AG04449 (cell line): Measurements from ENCODE around the gene SYNJ2.

ENCODE experiments used
- CTCF ChIA-PET: fragments of 350-600 bp; formaldehyde crosslinking; extraction: SDS; loops from one replicate; lab custom pipeline; 2021; ENCODE audit warnings: antibody characterized with exemption; lab: Yijun Ruan, JAX
- POLR2A ChIA-PET: fragments of 400-600, 350-600 bp; formaldehyde crosslinking; extraction: SDS; loops from one replicate; lab custom pipeline; 2020; ENCODE audit warnings: antibody characterized with exemption, inconsistent platforms; lab: Yijun Ruan, JAX
- DNase-seq: peaks from one replicate; pipeline ENCODE4 v3.0.0-alpha.2; 2010; ENCODE audit warnings: low read depth, low spot score
- H3K4me3 ChIP-seq: 2 replicates; pipeline ENCODE4 v1.5.1; 2011; ENCODE audit warnings: low read depth, mild to moderate bottlenecking, control low read depth, low read length
- TF ChIP-seq, protein P1 (sequence below): IDR thresholded peaks from one replicate; pipeline ENCODE4 v1.5.1; 2011; ENCODE audit warnings: mild to moderate bottlenecking, moderate library complexity, low read length, control low read depth, inconsistent platforms; ENCODE audit not compliant: insufficient read depth; ENCODE audit errors: missing control alignments

SYNJ2 gene

DNA sequence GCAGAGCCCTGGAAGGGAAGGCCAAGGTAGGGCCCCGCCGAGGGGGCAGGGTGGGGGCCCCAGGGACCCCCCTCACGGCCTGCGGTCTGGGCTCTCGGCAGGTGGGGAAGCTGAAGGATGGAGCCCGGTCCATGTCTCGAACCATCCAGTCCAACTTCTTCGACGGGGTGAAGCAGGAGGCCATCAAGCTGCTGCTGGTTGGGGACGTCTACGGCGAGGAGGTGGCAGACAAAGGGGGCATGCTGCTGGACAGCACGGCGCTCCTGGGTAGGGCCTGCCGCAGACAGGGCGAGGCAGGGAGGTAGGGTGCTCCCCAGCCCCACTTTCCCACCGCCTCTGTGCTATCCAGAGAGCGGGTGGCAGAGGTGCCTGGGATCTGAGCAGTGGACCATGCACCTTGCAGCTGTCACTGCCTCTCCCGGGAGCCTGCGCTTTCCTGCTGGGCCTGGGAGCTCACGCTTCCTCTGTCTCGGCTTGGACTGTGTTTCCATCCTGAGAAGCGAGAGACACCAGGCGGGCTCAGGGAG is 83.1 kb downstream of the SYNJ2 start:
- POLR2A ChIA-PET, result no interaction called here
- CTCF ChIA-PET, result interaction anchor here (12.0 kb wide), 1 partner anchor 8 kb away, joined by 118 read pairs; no protein-coding TSS in a partner anchor
- no peak overlapping the region for H3K4me3 ChIP-seq
- TF ChIP-seq, protein P1, sequence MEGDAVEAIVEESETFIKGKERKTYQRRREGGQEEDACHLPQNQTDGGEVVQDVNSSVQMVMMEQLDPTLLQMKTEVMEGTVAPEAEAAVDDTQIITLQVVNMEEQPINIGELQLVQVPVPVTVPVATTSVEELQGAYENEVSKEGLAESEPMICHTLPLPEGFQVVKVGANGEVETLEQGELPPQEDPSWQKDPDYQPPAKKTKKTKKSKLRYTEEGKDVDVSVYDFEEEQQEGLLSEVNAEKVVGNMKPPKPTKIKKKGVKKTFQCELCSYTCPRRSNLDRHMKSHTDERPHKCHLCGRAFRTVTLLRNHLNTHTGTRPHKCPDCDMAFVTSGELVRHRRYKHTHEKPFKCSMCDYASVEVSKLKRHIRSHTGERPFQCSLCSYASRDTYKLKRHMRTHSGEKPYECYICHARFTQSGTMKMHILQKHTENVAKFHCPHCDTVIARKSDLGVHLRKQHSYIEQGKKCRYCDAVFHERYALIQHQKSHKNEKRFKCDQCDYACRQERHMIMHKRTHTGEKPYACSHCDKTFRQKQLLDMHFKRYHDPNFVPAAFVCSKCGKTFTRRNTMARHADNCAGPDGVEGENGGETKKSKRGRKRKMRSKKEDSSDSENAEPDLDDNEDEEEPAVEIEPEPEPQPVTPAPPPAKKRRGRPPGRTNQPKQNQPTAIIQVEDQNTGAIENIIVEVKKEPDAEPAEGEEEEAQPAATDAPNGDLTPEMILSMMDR, result no peak
- DNase-seq, result no peak

DNA sequence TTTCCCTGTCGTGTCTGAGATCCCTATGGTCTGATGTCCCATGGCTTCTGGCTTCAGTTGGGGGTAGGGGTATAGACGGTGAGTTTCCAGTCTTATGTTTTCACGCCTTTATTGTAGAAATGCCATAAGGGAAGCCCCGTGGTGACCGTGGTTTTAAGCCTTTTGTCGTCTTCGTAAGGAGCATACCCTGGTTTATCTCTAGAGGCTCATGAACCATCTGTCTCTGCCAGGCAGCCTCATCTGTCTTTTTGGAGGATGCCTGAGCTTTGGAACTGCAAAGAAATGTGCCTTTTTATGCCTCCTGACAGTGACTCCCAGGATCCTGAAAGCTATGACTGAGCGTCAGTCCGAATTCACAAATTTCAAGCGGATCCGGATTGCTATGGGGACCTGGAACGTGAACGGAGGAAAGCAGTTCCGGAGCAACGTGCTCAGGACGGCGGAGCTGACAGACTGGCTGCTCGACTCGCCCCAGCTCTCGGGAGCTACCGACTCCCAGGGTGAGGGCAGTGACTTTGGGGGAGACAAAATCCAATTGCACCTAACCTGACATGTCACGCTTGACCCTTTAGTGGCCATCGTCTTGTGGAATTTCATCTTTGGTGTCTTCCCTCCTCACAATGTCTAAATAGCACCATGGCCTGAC is 84.6 kb downstream of the SYNJ2 start:
- ChIA-PET CTCF (no interaction called here), POLR2A (no interaction called here)
- TF ChIP-seq, protein P1, result no peak
- no peak overlapping the region for H3K4me3 ChIP-seq
- DNase-seq, result no peak

DNA sequence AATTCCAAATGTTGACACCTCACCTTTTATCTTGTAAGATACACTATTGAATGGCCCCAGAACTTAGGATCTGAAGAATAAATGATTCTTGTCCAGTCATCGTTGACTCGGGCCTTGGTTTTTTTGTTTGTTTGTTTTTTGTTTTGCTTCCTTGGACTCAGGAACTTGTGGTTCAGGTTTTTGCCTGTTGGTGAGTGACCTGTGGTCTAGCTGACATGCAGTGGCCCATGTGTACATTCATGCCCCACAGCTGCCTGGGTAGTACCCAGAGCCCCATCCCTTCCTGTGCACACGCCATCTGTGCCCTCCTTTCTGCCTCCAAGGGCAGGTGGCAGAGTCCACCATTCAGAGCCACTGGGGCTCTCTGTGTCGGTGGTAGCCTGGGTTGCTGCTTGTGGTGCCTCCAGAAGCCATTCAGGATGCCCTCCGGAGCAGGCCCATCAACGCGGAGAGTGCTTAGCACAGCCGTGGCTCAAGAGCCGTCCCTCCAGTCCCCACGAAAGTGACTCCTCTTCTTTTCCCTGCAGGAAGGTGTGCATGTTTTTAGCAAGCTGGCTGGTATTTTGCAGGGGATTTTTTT is 85.9 kb downstream of the SYNJ2 start:
- CTCF ChIA-PET, result interaction anchor here (7.0 kb wide), 1 partner anchor 86 kb away, joined by 90 read pairs; the partner anchor contains the start of gene SYNJ2
- TF ChIP-seq, protein P1, result no peak
- POLR2A ChIA-PET, result interaction anchor here (0.5 kb wide), 1 partner anchor 65 kb away, joined by 3 read pairs; no protein-coding TSS in a partner anchor
- no peak for DNase-seq
- no peak overlapping the region for H3K4me3 ChIP-seq

DNA sequence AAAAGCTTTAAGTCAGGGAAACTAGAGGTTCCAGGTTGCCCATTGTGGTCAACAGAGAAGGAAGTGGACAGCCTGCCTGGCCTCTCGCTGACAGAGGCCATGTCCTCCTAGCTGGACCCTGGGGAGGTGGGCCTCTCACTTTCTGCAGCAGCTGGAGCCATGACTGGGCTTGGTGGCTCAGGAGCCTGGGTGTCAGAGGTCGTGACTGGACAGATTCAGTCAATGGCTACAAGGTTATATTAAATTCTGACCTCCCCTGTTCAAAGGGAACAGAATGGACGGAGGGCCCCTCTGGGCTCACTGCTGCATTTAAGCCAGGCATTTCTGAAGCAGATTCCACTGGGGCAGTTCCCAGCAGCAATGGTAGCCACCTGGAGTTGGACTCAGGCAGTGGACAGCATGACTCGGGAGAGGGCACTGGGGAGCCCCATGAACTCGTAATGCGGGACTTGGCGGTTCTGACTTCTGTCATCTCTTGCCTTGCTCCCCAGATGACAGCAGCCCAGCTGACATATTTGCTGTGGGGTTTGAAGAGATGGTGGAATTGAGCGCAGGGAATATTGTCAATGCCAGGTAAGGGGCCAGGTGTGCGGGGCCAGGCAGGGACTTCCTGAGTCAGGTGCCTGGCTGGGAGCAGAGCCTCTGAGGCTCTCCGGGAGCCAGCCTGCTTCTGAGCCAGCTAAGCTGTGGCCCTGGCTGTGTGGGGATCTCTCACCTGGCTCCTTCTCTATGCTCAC is 86.7 kb downstream of the SYNJ2 start:
- no peak overlapping the region for H3K4me3 ChIP-seq
- DNase-seq, result no peak
- TF ChIP-seq, protein P1, result no peak
- CTCF ChIA-PET, result interaction anchor here (0.7 to 7.0 kb wide), 2 partner anchors 86 to 402 kb away, joined by 3 to 90 read pairs; partner anchors contain the start of gene SYNJ2
- POLR2A ChIA-PET, result interaction anchor here (0.6 kb wide), 1 partner anchor 37 kb away, joined by 4 read pairs; no protein-coding TSS in a partner anchor

DNA sequence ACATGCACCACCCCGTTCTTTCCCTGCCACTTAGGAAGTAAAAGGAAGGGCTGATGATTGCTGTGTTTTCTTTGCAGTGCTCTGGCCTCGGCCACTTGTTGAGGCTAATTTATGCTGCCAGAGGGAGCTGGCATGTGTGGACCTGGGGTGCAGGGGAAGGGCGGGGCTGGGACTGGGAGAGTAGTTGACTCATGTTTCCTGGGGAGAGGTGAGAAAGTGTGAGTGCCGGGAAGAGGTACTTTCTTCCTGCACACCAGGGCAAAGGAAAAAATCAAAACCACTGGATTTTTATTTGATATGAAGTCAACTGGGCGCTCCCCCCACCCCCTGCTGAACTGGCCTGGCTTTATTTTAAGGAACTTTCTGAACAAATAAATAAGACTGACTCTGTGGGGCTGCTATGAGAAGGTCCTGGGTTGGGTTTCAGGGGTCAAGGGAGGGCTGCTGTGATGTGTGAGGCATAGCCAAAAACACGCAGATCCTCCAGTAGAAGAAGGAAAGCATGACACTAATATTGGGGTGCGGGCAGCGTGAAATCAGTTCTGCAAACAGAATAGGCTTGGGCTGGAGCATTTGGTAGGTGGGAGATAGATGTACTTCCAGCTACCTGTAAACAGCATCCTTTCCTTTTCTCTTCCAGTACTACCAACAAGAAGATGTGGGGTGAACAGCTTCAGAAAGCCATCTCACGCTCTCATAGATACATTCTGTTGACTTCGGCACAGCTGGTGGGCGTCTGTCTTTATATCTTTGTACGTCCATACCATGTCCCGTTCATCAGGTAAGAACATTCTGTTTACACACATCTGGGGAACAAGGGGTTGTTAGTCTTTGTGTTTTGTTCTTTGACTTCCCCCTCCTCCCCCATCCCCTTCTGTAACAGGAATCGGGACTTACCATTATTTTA is 87.5 kb downstream of the SYNJ2 start:
- no peak overlapping the region for H3K4me3 ChIP-seq
- CTCF ChIA-PET, result interaction anchor here (0.6 to 7.0 kb wide), 13 partner anchors 10 to 403 kb away, joined by 3 to 118 read pairs (median 4); partner anchors contain the start of gene SYNJ2
- TF ChIP-seq, protein P1, result no peak
- no peak for DNase-seq
- POLR2A ChIA-PET, result interaction anchor here (0.6 to 1.8 kb wide), 3 partner anchors 11 to 38 kb away, joined by 3 to 8 read pairs (median 4); no protein-coding TSS in a partner anchor
